Heart left ventricle (tissue), 16 donors: ENCODE data around the gene ITGA11. TPM values are rescaled to one million over a fixed set of nuclear protein-coding genes. Genes with fewer than 3 reads are reported as not detected.
A peak's percentile ranks its signal among the peaks of the same experiment; 100 is the strongest.

ENCODE experiments used
- ATAC-seq, 4 donors: fragments of 200-7000 bp; cut with Tn5 transposase; one replicate each; pipeline ENCODE4 v1.9.1; 2020 to 2022; ENCODE audit warnings: moderate library complexity in 4 of 4, mild to moderate bottlenecking in 3 of 4, moderate number of reproducible peaks in 1 of 4
- DNase-seq, 5 donors: peaks; one replicate each; pipeline ENCODE4 v3.0.0-alpha.2; 2020
- H3K27ac ChIP-seq, 12 donors: fragments of 200-600 bp; sonication (generic) in 4 of 12; one replicate each; pipeline versions ENCODE4 v1.5.0 to v1.8.0; 2016 to 2022; ENCODE audit warnings: mild to moderate bottlenecking in 2 of 12
- H3K27me3 ChIP-seq, 9 donors: fragments of 200-600 bp; sonication (generic) in 2 of 9; one replicate each; pipeline versions ENCODE4 v1.5.1 to v1.8.0; 2016 to 2022; ENCODE audit warnings: mild to moderate bottlenecking in 3 of 9
- H3K36me3 ChIP-seq, 9 donors: fragments of 200-600 bp; sonication (generic) in 2 of 9; one replicate each; pipeline versions ENCODE4 v1.5.0 to v1.8.0; 2018 to 2022; ENCODE audit warnings: mild to moderate bottlenecking in 2 of 9
- H3K4me1 ChIP-seq, 12 donors: fragments of 200-600 bp; sonication (generic) in 4 of 12; one replicate each; pipeline versions ENCODE4 v1.5.0 to v1.8.0; 2016 to 2022; ENCODE audit warnings: mild to moderate bottlenecking in 3 of 12
- H3K4me3 ChIP-seq, 12 donors: fragments of 200-600 bp; sonication (generic) in 4 of 12; one replicate each; pipeline versions ENCODE4 v1.5.0 to v1.8.0; 2017 to 2022; ENCODE audit warnings: mild to moderate bottlenecking in 9 of 12, moderate library complexity in 4 of 12
- H3K9me3 ChIP-seq, 12 donors: fragments of 200-600 bp; sonication (generic) in 4 of 12; one replicate each; pipeline versions ENCODE4 v1.5.0 to v1.8.0; 2016 to 2022; ENCODE audit warnings: mild to moderate bottlenecking in 1 of 12
- POLR2A ChIP-seq, 2 donors: fragments of 450-650 bp; IDR thresholded peaks; one replicate each; pipeline ENCODE4 v1.6.1; 2017; ENCODE audit warnings: antibody characterized with exemption in 2 of 2, mild to moderate bottlenecking in 2 of 2, moderate library complexity in 2 of 2
- WGBS, 4 donors: extraction: QIAGEN DNeasy Blood & Tissue Kit in 2 of 4; methylation state at CpG; one replicate each; pipeline versions ENCODE4 v1.1.5 to v1.1.7; 2013 to 2018; 5-methylcytosine and 5-hydroxymethylcytosine counted together
- intact Hi-C, 10 donors: fragments of 100-400 bp; cut with DNase I; formaldehyde crosslinking; loops; one replicate each; pipeline versions ENCODE4 v1.11.1 to v1.14.2; 2022
- polyA plus RNA-seq, 2 donors: library from polyadenylated mRNA; stranded (reverse); fragments of 200-250 nt; gene quantifications; one replicate each; pipeline ENCODE4 v1.2.3, GENCODE V29; 2013
- total RNA-seq, 9 donors: library from RNA; depleted of rRNA in 2 of 9; stranded (reverse); fragments of >200 nt in 2 of 9; fragmentation: NEBNext Ultra II Directional in 3 of 9; extraction: Animal tissue kit (Norgen Biotek cat#: 25700) in 3 of 9; gene quantifications; one replicate each; pipeline versions ENCODE4 v1.1.0 to v1.2.4, GENCODE V29; 2016 to 2023
- TF ChIP-seq, protein P1 (sequence below), 12 donors: fragments of 200-600 bp; sonication (generic) in 4 of 12; IDR thresholded peaks; one replicate each; pipeline versions ENCODE4 v1.5.0 to v1.8.0; 2018 to 2022; ENCODE audit warnings: antibody characterized with exemption in 12 of 12, mild to moderate bottlenecking in 5 of 12
- donor health status: ischemic (EF 13 %, LVEDD 7.1; RV severe dilation, severe dysfunction).
- donor health status: healthy with polysubstance abuse.
- donor health status: DM: no; HTN: yes; CAD: no.
- donor health status: DM: no; HTN: no; CAD: no.
- donor health status: ischemic (EF 25% LVEDD 6.9; RV normal size, moderate dysfunction).
- donor health status: ischemic (EF 25% LVEDD 5.7; RV mildly dilated, moderate dysfunction).
- donor health status: healthy.
- donor health status: DM: yes; HTN: yes; CAD: no.
- donor health status: ischemic (EF 35%, LVEDD 5.7; RV mildly dilated, moderate dysfunction).
- donor health status: nonischemic (EF 11% LVEDD 7.7; RV severe dilation, severe dysfunction).
- donor health status: DM: yes; HTN: yes; CAD: no.
- donor health status: PGD.
- donor health status: ischemic (EF 29% LVEDD 5.4; RV normal size, mild dysfunction).
- donor health status: nonischemic (EF 23%, LVEDD 6.1; RV moderate dilation, normal function).

Gene ITGA11
- total and polyA plus RNA-seq, 11 donors, result 2.1 to 35.5 (median 12.1) TPM

DNA sequence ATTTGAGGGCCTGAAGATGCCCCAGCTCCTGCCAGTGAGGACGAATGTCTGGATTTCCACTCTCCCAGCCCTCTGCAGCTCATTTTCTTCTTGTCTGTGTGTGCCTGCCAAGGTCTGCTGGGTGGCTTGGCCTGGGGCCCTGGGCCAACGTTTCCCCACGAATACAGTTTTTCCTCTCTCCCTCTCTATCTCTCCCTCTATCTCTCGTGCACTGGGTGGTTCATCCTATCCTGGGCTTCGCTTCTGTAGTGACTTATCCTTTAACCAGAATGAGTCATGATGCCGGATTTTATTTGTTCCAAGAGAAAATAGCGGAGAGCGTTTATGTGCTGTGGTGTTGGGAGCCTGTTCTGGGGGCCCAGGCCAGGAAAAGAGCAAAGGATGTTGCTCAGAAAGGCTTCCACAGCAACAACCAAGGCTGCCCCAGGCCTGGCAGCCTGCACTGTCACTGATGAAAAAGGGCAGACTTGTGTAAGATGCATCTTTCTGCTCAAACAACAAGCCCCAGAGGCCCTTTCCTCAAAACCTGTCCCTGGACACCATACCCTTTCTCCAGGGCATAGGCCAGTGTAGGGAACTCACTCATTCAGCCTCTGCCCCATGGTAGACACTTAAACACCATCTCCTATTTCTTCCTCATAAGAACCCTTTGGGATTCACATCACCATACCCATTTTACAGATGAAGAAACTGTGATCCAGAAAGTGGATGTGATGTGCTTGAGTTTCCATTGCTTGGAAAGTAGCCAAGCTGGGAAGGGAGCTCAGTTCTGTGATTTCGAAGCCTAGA, 47.3 kb downstream of the ITGA11 start:
- Histone ChIP-seq H3K4me3 (no peak overlapping the region), H3K27ac (peak overlapping the region in 4 of 12 donors; percentile 30 to 43 (median 40)), H3K27me3 (peaks cover 0 to 4% (median 0%) of the 10 kb centered on the region in 9 donors), H3K4me1 (peaks cover 0 to 12% (median 0%) of the 10 kb centered on the region in 12 donors), H3K36me3 (no peaks in the 10 kb centered on the region), H3K9me3 (peaks cover 0 to 3% (median 0%) of the 10 kb centered on the region in 12 donors)
- DNase-seq (peak in 2 of 5 donors; percentile 16 to 38), ATAC-seq (peak in 3 of 4 donors; percentile 37 to 75 (median 70))
- intact Hi-C loops, result loop anchor here in 7 of 10 donors (5.0 to 10.0 kb wide), 2 partner anchors 132 to 140 kb away; no protein-coding TSS in a partner anchor
- 63 to 79% (median 67%) methylated on average over 9 of the region's 9 CpGs for WGBS, 4 donors
- TF ChIP-seq, protein P1, sequence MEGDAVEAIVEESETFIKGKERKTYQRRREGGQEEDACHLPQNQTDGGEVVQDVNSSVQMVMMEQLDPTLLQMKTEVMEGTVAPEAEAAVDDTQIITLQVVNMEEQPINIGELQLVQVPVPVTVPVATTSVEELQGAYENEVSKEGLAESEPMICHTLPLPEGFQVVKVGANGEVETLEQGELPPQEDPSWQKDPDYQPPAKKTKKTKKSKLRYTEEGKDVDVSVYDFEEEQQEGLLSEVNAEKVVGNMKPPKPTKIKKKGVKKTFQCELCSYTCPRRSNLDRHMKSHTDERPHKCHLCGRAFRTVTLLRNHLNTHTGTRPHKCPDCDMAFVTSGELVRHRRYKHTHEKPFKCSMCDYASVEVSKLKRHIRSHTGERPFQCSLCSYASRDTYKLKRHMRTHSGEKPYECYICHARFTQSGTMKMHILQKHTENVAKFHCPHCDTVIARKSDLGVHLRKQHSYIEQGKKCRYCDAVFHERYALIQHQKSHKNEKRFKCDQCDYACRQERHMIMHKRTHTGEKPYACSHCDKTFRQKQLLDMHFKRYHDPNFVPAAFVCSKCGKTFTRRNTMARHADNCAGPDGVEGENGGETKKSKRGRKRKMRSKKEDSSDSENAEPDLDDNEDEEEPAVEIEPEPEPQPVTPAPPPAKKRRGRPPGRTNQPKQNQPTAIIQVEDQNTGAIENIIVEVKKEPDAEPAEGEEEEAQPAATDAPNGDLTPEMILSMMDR (IDR thresholded peaks at IDR 0.05), result no peak
- no peak for TF ChIP-seq POLR2A (IDR thresholded peaks at IDR 0.05)

DNA sequence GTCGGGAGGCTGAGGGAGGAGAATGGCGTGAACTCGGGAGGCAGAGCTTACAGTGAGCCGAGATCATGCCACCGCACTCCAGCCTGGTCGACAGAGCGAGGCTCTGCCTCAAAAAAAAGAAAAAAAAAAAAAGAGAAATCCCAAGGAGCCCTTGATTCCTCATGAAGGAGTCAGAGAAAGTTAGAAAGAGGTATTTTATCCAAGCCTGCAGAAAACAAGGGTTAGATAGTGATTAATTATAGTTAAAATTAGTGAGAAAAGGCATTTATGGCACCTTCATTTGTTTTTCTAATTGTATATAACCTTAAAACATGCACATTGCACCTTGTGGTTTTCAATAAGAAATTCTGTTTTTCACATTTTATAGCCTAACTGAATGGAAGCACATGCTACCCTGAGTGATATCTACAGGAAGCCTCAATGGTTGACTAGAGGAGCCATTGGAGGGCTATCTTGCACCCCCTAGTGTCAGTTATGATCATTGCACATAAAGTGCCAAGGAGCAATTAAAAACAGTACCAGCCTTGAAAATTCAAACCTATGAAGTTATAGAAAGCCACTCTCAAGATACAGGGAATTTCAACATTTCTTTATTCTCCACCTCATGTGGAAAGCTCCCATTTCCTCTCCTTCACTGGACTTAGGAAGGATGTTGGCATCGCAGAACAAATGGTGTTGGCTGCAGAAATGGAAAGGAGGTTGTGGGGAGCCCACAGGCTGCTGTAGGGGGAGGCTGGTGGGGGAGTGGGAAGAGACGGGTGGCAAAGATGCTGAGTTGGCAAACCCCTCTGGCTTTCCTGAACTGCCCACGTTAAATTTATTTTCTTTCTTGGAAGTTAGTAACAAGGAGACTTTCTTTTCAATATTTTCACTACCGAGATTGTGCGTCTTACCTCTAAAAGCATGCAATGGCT, 48.5 kb downstream of the ITGA11 start:
- Histone ChIP-seq H3K27ac (no peak overlapping the region), H3K9me3 (peaks cover 0 to 3% (median 0%) of the 10 kb centered on the region in 12 donors), H3K4me1 (peaks cover 0 to 15% (median 0%) of the 10 kb centered on the region in 12 donors), H3K27me3 (peaks cover 0 to 2% (median 0%) of the 10 kb centered on the region in 9 donors), H3K4me3 (no peak overlapping the region), H3K36me3 (no peaks in the 10 kb centered on the region)
- DNase-seq (peak in 2 of 5 donors; percentile 9 to 25), ATAC-seq (peak in 3 of 4 donors; percentile 53 to 67 (median 64))
- intact Hi-C loops, result loop anchor here (1.0 to 10.0 kb wide), 7 partner anchors 75 to 139 kb away; no protein-coding TSS in a partner anchor
- TF ChIP-seq, protein P1 (IDR thresholded peaks at IDR 0.05), result peak; percentile 71 to 87 (median 80)
- no peak for TF ChIP-seq POLR2A (IDR thresholded peaks at IDR 0.05)
- 91 to 94% (median 93%) methylated on average over 12 of the region's 12 CpGs for WGBS, 4 donors

- H3K36me3 ChIP-seq, result no peaks in the 10 kb centered on the region
- ATAC-seq (no peak), DNase-seq (peak in 2 of 5 donors; percentile 3 to 7)
- no peak for TF ChIP-seq POLR2A (IDR thresholded peaks at IDR 0.05)
- TF ChIP-seq, protein P1 (IDR thresholded peaks at IDR 0.05), result no peak
- intact Hi-C loops, result loop anchor here (1.0 to 10.0 kb wide), 7 partner anchors 74 to 138 kb away; no protein-coding TSS in a partner anchor
- WGBS, 4 donors, result 94 to 96% (median 95%) methylated on average over 5 of the region's 5 CpGs
- no peaks in the 10 kb centered on the region for H3K27me3 ChIP-seq
- H3K4me3 ChIP-seq, result no peak overlapping the region
- peaks cover 0 to 15% (median 0%) of the 10 kb centered on the region in 12 donors for H3K4me1 ChIP-seq
- peaks cover 0 to 3% (median 0%) of the 10 kb centered on the region in 12 donors for H3K9me3 ChIP-seq
- H3K27ac ChIP-seq, result no peak overlapping the region
These were observed 49.5 kb downstream of the ITGA11 start for GRCh38 chr15:68382286-68383007.
